NK-92 (cell line): ENCODE measurements around the gene SELENOO.

Experiments
- DNase-seq: peaks from one replicate; lab custom pipeline; 2025; ENCODE audit not compliant: unreplicated experiment; lab: John Stamatoyannopoulos, UW

Gene SELENOO

DNA sequence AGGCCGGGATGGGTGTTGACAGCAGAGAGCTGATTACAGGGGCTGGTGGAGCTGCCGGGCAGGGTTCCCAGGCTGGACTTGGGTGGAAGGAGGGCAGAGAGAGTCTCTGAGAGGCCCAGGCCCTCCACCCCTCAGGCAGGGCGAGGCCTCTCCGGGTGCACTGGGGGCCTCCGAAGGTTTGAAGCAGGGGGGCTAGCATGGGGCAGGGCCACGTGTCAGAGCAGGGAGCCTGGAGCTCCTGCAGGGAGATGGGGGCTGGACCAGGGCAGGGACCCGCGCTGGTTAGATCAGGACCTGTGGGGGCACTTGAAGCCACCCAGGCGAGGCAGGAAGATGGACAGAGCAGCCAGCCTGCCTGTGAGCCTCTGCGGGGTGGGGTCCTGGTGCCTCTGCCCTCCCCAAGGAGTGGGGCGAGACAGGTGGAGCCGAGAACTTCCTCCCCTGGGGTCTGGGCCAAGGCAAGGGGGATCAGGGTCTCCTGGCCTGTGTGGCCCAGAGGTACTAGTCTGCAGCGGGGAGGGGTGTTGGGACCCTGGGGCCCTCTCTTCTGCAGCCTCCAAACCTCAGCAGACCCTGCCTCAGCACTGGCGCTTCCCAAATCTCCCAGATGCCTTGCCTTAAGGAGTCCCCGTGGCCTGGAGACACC, 29.4 kb upstream of the SELENOO start:
- DNase-seq = no peak

GRCh38 chr22:50171965-50172421, 28.8 kb upstream of the SELENOO start:
- no peak for DNase-seq

GRCh38 chr22:50173311-50173982, 27.4 kb upstream of the SELENOO start:
- no peak for DNase-seq

- no peak for DNase-seq
Measured at GRCh38 chr22:50173983-50174355, 26.8 kb upstream of the SELENOO start.

DNA sequence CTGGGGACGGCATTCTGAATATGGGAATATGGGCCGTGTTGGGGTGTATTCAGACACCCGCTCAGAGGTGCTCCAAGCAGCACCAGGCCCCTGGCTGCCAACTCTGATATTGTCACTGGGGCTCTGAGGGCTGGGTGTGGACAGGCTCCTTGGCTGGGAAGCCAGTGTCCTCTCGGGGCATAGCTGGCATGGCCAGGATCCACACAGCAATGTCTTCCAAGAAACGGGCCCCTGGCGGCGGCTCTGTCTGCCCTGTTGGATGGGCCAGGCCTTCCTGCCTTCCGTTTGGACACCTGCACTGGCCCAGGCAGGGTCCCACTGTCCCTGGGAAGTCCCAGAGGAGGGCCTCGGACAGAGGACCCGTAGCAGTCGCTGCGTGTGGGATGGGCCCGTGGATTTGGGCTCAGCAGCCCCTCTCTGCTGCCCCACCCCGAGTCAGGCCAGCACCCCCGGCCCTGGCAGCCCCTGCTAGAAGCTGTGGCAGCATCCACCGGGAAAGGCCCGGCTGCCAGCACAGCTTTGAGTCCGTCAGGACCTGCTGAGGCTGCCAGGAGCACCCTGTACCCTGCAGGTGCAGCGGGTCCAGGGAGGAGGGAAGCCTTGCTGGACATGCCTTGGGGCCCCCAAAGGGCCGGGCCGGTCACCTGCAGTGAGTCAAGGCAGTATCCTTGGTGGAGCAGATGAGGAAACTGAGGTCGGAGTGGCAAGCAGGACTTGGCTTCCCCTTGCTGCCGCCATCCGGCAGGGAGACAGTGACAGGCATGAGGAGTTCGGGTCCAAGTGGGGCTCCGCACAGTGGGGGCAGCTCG, 26.2 kb upstream of the SELENOO start:
- no peak for DNase-seq

DNA sequence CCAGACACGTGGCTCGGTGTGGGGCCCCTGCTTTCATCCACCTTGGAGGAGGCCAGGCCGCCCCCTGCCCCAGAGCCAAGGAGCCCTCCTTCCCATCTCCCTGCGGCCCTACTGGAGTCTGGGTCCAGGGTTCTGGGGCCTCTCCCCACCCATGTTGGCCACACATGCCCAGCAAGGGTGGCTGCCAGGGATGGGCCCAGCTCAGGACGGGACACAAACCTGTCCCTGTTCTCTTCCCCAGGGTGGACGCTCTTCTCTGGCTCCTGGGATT, 25.7 kb upstream of the SELENOO start:
- no peak for DNase-seq

- DNase-seq = no peak
Measured at GRCh38 chr22:50175921-50176849, 24.6 kb upstream of the SELENOO start.

GRCh38 chr22:50176850-50177536, 23.8 kb upstream of the SELENOO start:
- DNase-seq = no peak

- no peak for DNase-seq
Measured at GRCh38 chr22:50177537-50178470, 23.0 kb upstream of the SELENOO start.

- DNase-seq = no peak
Measured at GRCh38 chr22:50178471-50178864, 22.3 kb upstream of the SELENOO start.

- DNase-seq = no peak
Measured at GRCh38 chr22:50178871-50179869, 21.6 kb upstream of the SELENOO start.

GRCh38 chr22:50179937-50180726, 20.7 kb upstream of the SELENOO start:
- DNase-seq = no peak

DNA sequence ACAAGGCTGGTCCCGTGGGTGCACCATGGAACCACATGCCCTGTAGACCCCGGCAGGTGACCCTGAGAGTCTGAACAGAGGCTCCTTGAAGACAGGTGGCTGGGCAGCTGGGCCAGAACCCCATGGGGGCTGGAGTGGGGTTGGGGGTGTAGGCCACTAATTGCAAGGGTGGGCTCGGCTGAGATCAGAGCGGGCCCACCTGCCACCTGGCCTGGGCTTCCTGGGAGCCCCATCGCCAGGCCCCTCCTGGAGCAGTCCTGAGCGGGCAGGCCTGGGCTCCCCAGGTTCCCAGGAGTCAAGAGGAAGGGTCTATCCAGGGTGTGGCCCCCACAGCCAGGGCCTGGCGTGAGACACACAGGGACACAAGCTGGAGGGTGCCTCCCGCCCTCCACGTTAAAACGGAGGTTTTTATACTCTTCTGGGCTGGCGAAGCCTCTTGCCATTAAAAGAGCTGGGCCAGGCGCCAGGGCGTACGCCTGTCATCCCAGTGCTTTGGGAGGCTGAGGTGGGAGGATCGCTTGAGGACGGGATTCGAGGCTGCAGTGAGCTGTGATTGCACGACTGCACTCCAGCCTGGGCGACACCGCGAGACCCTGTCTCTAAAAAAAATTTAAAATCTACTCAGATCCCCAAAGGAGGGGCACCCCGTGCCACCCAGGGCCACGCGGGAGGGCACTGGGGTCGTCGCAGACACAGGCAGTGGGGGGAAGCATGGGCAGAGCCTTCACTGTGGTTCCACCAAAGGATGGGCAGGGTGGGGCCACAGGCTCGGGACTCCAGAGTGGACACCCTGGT, 19.9 kb upstream of the SELENOO start:
- no peak for DNase-seq

DNA sequence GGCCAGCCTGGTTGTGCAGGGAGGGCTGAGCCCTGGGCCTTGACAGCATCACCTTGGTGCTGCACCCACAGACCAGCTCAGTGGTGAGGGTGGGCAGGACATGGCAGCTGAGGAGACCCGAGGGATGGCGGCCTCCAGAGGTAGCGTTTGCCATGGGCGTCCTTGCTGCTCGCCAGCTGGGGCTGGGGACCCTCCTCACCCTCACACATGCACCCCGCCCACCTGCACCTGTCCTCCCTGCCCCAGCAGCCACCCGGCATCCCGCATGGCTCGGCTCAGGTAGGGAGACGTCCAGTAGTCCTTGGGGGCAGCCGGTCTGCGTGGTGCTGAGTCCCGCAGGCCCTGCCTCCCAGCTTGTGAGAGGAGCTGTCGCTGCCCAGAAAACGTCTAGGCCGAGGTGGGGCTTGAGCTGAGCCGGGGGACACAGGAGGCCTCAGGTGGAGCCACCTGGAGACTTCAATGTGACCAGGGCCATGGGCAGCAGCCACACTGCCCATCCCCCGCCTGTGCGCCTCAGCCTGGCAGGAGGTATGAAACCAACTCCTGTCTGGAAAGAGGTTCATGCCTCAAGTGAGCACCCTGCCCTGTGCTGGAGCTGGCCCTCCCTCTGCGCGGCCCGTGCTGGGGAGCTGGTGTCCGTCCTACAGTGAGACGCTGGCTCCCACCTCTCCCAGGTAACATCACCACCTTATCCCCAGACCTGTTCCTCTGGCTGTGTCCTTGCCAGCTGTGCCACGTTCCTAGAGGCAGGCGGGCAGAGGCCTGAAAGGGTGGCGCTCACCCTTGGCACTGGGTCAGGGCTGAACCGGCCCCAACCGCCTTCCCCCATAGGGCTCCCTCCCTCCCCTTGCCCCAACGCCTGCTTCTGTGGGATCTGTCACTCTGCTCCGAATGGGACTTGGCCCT, 18.4 kb upstream of the SELENOO start:
- DNase-seq = no peak

- DNase-seq = no peak
Measured at GRCh38 chr22:50183141-50183971, 17.5 kb upstream of the SELENOO start.
